Caco-2 (cell line): ENCODE measurements around the gene MYO15B. TPM values are rescaled to one million over a fixed set of nuclear protein-coding genes. Genes with fewer than 3 reads are reported as not detected.

ENCODE experiments used
- BruUV-seq: library from RNA; stranded (reverse); fragments of 400-500 nt; replicated peaks from 2 replicates; lab custom pipeline; 2021; lab: Mats Ljungman, UMichigan
- CTCF ChIA-PET: fragments of 300-600 bp; sonication (Branson Sonifier 250); formaldehyde crosslinking; loops from one replicate; lab custom pipeline; 2022; ENCODE audit warnings: antibody characterized with exemption; lab: Charles Lee
- POLR2A ChIA-PET: fragments of 300-600 bp; sonication (Branson Sonifier 250); formaldehyde crosslinking; loops from one replicate; lab custom pipeline; 2022; ENCODE audit warnings: antibody characterized with exemption; lab: Charles Lee
- DNase-seq, 2 experiments: peaks; one replicate each; pipeline versions ENCODE4 v3.0.0 to v3.0.0-alpha.2; 2020 to 2022
- H3K27me3 ChIP-seq: replicated peaks from 2 replicates; pipeline ENCODE4 v1.6.0; 2011; ENCODE audit warnings: low read length; ENCODE audit not compliant: control insufficient read depth, insufficient read depth
- H3K36me3 ChIP-seq: 2 replicates; pipeline ENCODE4 v1.5.1; 2011; ENCODE audit warnings: low read length; ENCODE audit not compliant: control insufficient read depth, insufficient read depth
- H3K4me1 ChIP-seq: fragments of 250-450 bp; sonication (Bioruptor Pico); 2 replicates; pipeline ENCODE4 v1.5.1; 2020; ENCODE audit warnings: mild to moderate bottlenecking
- H3K4me3 ChIP-seq: 2 replicates; pipeline ENCODE4 v1.5.1; 2011; ENCODE audit warnings: low read depth, mild to moderate bottlenecking, control low read depth, low read length
- H3K9me3 ChIP-seq: fragments of 250-450 bp; sonication (Bioruptor Pico); 2 replicates; pipeline ENCODE4 v1.5.1; 2020; ENCODE audit warnings: mild to moderate bottlenecking, moderate library complexity
- H3K27ac Mint-ChIP-seq: one replicate; pipeline ENCODE4 v1.8.0; 2022; ENCODE audit warnings: mixed read lengths; ENCODE audit not compliant: unreplicated experiment
- H3K27me3 Mint-ChIP-seq: one replicate; pipeline ENCODE4 v1.8.0; 2022; ENCODE audit warnings: mixed read lengths; ENCODE audit not compliant: insufficient read depth, unreplicated experiment
- H3K36me3 Mint-ChIP-seq: one replicate; pipeline ENCODE4 v1.8.0; 2022; ENCODE audit warnings: mild to moderate bottlenecking, mixed read lengths; ENCODE audit not compliant: insufficient read depth, unreplicated experiment
- H3K4me1 Mint-ChIP-seq: one replicate; pipeline ENCODE4 v1.8.0; 2022; ENCODE audit warnings: low read depth, mixed read lengths; ENCODE audit not compliant: unreplicated experiment
- H3K4me3 Mint-ChIP-seq: one replicate; pipeline ENCODE4 v1.8.0; 2022; ENCODE audit warnings: mild to moderate bottlenecking, moderate library complexity, mixed read lengths; ENCODE audit not compliant: unreplicated experiment
- H3K9me3 Mint-ChIP-seq: one replicate; pipeline ENCODE4 v1.8.0; 2022; ENCODE audit warnings: mixed read lengths; ENCODE audit not compliant: unreplicated experiment
- CTCF ChIP-seq, 2 experiments: fragments of 200-600 bp in 1 of 2; IDR thresholded peaks; 1 replicate in 1 of 2; 2 replicates in 1 of 2; pipeline versions ENCODE4 v1.5.1 to v1.8.0; 2011 to 2022; ENCODE audit warnings: antibody characterized with exemption in 1 of 2, control low read depth in 1 of 2, inconsistent platforms in 1 of 2, low read depth in 1 of 2, low read length in 1 of 2, mild to moderate bottlenecking in 1 of 2, moderate library complexity in 1 of 2; ENCODE audit not compliant: insufficient read depth in 1 of 2, severe bottlenecking in 1 of 2, unreplicated experiment in 1 of 2
- intact Hi-C: fragments of 100-400 bp; cut with micrococcal nuclease; formaldehyde crosslinking; loops from one replicate; pipeline ENCODE4 v1.10.0; 2022; ENCODE audit not compliant: unreplicated experiment
- total RNA-seq: library from RNA; stranded (reverse); gene quantifications from 2 replicates; pipeline ENCODE4 v1.2.3, GENCODE V29; 2022

MYO15B gene
- total RNA-seq, 1 experiment from 2014 or later = 12.3 TPM

- Histone ChIP-seq H3K4me1 (no peaks in the 10 kb centered on the region), H3K9me3 (no peaks in the 10 kb centered on the region), H3K4me3 (no peak overlapping the region), H3K36me3 (no peaks in the 10 kb centered on the region), H3K27me3 (no peaks in the 10 kb centered on the region)
- CTCF ChIA-PET = interaction anchor here (1.0 kb wide), 1 partner anchor 38 kb away, joined by 4 read pairs; the partner anchor contains the start of gene SMIM5
- no peak for DNase-seq
- no peak overlapping the region for H3K4me3 Mint-ChIP-seq
- H3K9me3 Mint-ChIP-seq = no peaks in the 10 kb centered on the region
- intact Hi-C loops = no loop called here
- TF ChIP-seq CTCF (IDR thresholded peaks at IDR 0.05; ENCODE audit: insufficient read depth in 1 of 2, low read depth in 1 of 2, low read length in 1 of 2, severe bottlenecking in 1 of 2, unreplicated experiment in 1 of 2) = no peak
- no peaks in the 10 kb centered on the region for H3K27me3 Mint-ChIP-seq
- BruUV-seq = no TSS peak
- H3K36me3 Mint-ChIP-seq = no peaks in the 10 kb centered on the region
- H3K27ac Mint-ChIP-seq = no peak overlapping the region
- H3K4me1 Mint-ChIP-seq = no peaks in the 10 kb centered on the region
- POLR2A ChIA-PET = no interaction called here
Measured at GRCh38 chr17:75595284-75595919, 7.8 kb downstream of the MYO15B start.

DNA sequence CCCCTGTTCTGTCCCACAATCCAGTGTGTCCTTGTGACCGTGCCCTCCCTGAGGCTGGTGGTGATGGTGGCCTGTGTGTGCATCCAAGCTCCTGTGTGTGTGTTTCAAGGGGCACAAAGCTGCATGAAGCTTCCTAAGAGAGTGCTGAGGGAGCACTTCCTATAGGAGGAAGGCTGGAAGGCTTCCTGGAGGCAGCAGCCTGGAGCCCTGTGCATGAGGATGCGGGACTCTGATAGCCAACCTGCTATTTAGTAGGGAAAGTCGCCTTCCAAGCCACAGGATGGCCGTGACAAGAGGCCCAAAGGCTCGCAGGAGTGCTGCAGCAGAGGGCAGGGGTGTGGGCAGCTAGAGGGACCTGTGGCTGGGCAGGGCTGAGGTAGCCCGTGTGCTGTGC lies 8.3 kb downstream of the MYO15B start:
- DNase-seq = no peak
- H3K4me3 ChIP-seq = no peak overlapping the region
- H3K4me1 Mint-ChIP-seq = no peaks in the 10 kb centered on the region
- H3K4me3 Mint-ChIP-seq = no peak overlapping the region
- H3K27ac Mint-ChIP-seq = no peak overlapping the region
- CTCF ChIA-PET = interaction anchor here (1.0 kb wide), 1 partner anchor 38 kb away, joined by 4 read pairs; the partner anchor contains the start of gene SMIM5
- H3K27me3 Mint-ChIP-seq = no peaks in the 10 kb centered on the region
- no peaks in the 10 kb centered on the region for H3K9me3 ChIP-seq
- no TSS peak for BruUV-seq
- H3K4me1 ChIP-seq = no peaks in the 10 kb centered on the region
- POLR2A ChIA-PET = no interaction called here
- no peaks in the 10 kb centered on the region for H3K27me3 ChIP-seq
- H3K9me3 Mint-ChIP-seq = no peaks in the 10 kb centered on the region
- intact Hi-C loops = no loop called here
- H3K36me3 Mint-ChIP-seq = no peaks in the 10 kb centered on the region
- TF ChIP-seq CTCF (IDR thresholded peaks at IDR 0.05; ENCODE audit: insufficient read depth in 1 of 2, low read depth in 1 of 2, low read length in 1 of 2, severe bottlenecking in 1 of 2, unreplicated experiment in 1 of 2) = no peak
- H3K36me3 ChIP-seq = no peaks in the 10 kb centered on the region

GRCh38 chr17:75596320-75597087 lies 8.9 kb downstream of the MYO15B start:
- no peaks in the 10 kb centered on the region for H3K27me3 ChIP-seq
- H3K4me3 ChIP-seq = no peak overlapping the region
- no peak for TF ChIP-seq CTCF (IDR thresholded peaks at IDR 0.05; ENCODE audit: insufficient read depth in 1 of 2, low read depth in 1 of 2, low read length in 1 of 2, severe bottlenecking in 1 of 2, unreplicated experiment in 1 of 2)
- Mint-ChIP-seq H3K27ac (no peak overlapping the region), H3K4me3 (no peak overlapping the region), H3K27me3 (no peaks in the 10 kb centered on the region), H3K36me3 (no peaks in the 10 kb centered on the region), H3K4me1 (no peaks in the 10 kb centered on the region), H3K9me3 (no peaks in the 10 kb centered on the region)
- CTCF ChIA-PET = interaction anchor here (1.0 kb wide), 1 partner anchor 37 kb away, joined by 4 read pairs; the partner anchor contains the start of gene SMIM5
- BruUV-seq = no TSS peak
- intact Hi-C loops = no loop called here
- H3K36me3 ChIP-seq = no peaks in the 10 kb centered on the region
- no peak for DNase-seq
- POLR2A ChIA-PET = no interaction called here
- no peaks in the 10 kb centered on the region for H3K9me3 ChIP-seq
- no peaks in the 10 kb centered on the region for H3K4me1 ChIP-seq
